Measurements from ENCODE around the gene PSD2. TPM values are rescaled to one million over a fixed set of nuclear protein-coding genes. Genes with fewer than 3 reads are reported as not detected.

Gene PSD2
- total RNA-seq, 2 donors from 2014 or later = 0.05 to 0.11 TPM

DNA sequence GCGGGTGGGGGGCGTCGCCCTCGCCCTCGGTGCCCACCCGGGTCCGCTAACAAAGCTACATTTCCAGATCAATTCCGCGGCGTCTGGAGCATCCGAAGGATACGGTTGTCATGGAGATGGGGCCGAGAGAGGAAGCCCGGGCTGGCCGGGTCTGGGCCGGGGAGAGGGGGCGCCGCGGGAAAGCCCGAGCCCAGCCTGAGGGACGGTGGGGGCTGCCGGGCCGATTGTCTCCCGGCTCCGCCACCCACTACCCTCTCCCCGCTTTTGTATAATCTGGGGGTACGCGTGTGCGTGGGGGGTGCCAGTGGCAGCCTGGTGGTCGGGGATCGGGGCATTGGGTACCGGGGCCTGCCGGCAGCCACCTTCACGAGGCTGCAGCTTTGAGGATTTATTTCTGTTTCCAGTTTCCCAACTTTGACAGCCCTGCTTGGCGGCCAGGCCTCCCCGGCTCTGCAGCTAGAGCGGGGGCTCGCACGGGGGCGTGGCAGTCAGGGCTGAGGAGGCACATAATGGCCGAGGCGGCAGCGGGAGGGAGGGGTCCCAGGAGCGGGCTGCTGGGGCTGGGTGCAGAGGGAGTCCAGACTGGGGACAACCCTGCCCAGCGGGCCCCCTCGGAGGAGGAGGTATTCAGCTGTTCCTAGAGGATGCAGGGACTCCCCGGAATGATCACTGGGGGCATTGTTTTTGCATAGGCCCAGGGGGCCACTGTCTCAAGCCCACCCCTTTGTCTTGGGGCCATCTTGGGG, 626 bp downstream of the PSD2 start:
- Histone ChIP-seq H3K27ac (no peak overlapping the region), H3K4me1 (no peaks in the 10 kb centered on the region), H3K36me3 (no peaks in the 10 kb centered on the region), H3K4me3 (no peak overlapping the region), H3K27me3 (peaks cover 35% of the 10 kb centered on the region), H3K9ac (ENCODE audit: low read depth in 2 of 2, low read length in 2 of 2) (no peak overlapping the region), H3K9me3 (no peaks in the 10 kb centered on the region)
- no peak for DNase-seq
- intact Hi-C loops (cut with DNase I) = no loop called here
- no peak for TF ChIP-seq CTCF (IDR thresholded peaks at IDR 0.05)

GRCh38 chr5:139797335-139797734, 1.7 kb downstream of the PSD2 start:
- TF ChIP-seq CTCF (IDR thresholded peaks at IDR 0.05) = no peak
- H3K9me3 ChIP-seq = no peaks in the 10 kb centered on the region
- H3K36me3 ChIP-seq = no peaks in the 10 kb centered on the region
- no peak overlapping the region for H3K9ac ChIP-seq (ENCODE audit: low read depth in 2 of 2, low read length in 2 of 2)
- no peak overlapping the region for H3K27ac ChIP-seq
- DNase-seq = no peak
- H3K4me3 ChIP-seq = no peak overlapping the region
- no peaks in the 10 kb centered on the region for H3K4me1 ChIP-seq
- peaks cover 35% of the 10 kb centered on the region for H3K27me3 ChIP-seq
- intact Hi-C loops (cut with DNase I) = no loop called here

GRCh38 chr5:139797856-139798510, 2.4 kb downstream of the PSD2 start:
- DNase-seq = no peak
- no peak overlapping the region for H3K9ac ChIP-seq (ENCODE audit: low read depth in 2 of 2, low read length in 2 of 2)
- H3K36me3 ChIP-seq = no peaks in the 10 kb centered on the region
- no peak overlapping the region for H3K27ac ChIP-seq
- no peaks in the 10 kb centered on the region for H3K4me1 ChIP-seq
- intact Hi-C loops (cut with DNase I) = no loop called here
- H3K4me3 ChIP-seq = no peak overlapping the region
- peaks cover 35% of the 10 kb centered on the region for H3K27me3 ChIP-seq
- no peaks in the 10 kb centered on the region for H3K9me3 ChIP-seq
- TF ChIP-seq CTCF (IDR thresholded peaks at IDR 0.05) = no peak

GRCh38 chr5:139798883-139799282, 3.3 kb downstream of the PSD2 start:
- Histone ChIP-seq H3K27ac (no peak overlapping the region), H3K36me3 (no peaks in the 10 kb centered on the region), H3K9me3 (no peaks in the 10 kb centered on the region), H3K27me3 (peaks cover 35% of the 10 kb centered on the region), H3K9ac (ENCODE audit: low read depth in 2 of 2, low read length in 2 of 2) (no peak overlapping the region), H3K4me1 (no peaks in the 10 kb centered on the region), H3K4me3 (no peak overlapping the region)
- intact Hi-C loops (cut with DNase I) = no loop called here
- no peak for DNase-seq
- TF ChIP-seq CTCF (IDR thresholded peaks at IDR 0.05) = no peak

DNA sequence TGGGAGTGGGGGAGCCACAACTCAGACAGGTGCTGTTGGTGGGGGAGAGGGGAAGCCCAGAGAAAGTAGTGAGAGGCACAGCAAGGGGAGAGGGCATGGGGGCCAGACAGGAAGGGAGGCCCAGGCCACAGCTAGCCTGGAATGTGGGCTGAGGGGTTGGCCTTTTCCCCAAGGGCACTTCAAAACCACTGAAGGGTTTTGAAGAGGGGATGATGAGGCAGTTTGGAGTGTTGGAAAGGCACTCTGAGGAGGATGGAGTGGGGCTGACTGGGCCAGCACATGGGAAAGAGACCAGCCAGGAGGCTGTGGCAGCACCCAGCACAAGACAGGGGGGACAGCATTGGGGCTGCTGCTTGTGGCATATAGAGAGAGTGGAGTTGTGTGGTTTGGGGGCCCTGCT, 3.8 kb downstream of the PSD2 start:
- H3K36me3 ChIP-seq = no peaks in the 10 kb centered on the region
- no peak overlapping the region for H3K4me3 ChIP-seq
- H3K4me1 ChIP-seq = no peaks in the 10 kb centered on the region
- H3K27ac ChIP-seq = no peak overlapping the region
- no peak overlapping the region for H3K9ac ChIP-seq (ENCODE audit: low read depth in 2 of 2, low read length in 2 of 2)
- no peak for DNase-seq
- intact Hi-C loops (cut with DNase I) = no loop called here
- H3K27me3 ChIP-seq = peaks cover 34% of the 10 kb centered on the region
- H3K9me3 ChIP-seq = no peaks in the 10 kb centered on the region
- TF ChIP-seq CTCF (IDR thresholded peaks at IDR 0.05) = no peak

Measured in colonic mucosa (tissue), 4 donors.